ENCODE measurements around the gene TGFBR3L.

Gene TGFBR3L

DNA sequence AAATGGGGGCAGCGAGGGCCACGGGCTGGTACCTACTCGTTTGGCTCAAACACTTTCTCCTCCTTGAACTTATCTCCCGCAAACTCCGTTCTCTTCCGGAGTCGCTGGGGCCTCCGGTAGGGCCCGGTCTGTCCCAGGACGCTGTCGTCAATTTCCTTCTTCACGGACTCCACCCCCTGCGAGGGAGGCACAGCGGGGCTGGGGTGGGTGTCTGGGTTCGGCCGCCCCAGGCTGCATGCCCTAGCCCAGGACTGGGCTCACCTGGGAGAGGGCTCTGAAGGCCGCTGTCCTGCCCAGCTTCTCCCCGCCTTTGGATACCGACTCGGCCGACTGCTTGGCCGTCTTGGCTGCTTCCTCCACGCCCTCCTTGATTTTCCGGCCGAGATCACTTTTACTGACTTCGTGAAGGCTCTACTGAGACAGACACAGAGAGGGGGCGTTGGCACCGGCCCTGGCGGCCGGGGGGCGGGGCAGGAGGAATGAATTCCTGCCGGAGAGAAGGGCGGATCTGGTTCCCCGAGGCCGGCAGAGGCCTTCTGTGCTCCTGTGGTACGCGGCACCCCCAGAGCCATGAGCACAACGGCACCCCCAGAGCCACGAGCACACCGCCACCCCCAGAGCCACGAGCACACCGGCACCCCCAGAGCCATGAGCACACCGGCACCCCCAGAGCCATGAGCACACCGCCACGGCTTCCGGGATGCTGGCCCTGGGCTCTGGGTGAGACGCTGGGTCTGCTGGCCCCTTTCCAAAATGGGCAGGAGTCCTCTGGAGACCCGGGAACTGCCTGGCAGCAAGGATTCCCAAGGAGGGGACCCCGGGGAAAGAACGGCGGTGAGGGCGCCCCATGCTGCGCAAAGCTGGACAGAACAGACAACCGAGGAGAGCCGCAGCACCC, 19.4 kb downstream of the TGFBR3L start:
- Histone ChIP-seq H3K36me3 (ENCODE audit: control insufficient read depth, insufficient read depth, low read length) (peaks cover 24% of the 10 kb centered on the region), H3K27me3 (replicated peaks; ENCODE audit: control insufficient read depth, insufficient read depth, low read length) (no peaks in the 10 kb centered on the region), H3K4me3 (replicated peaks; ENCODE audit: low read depth, low read length) (no peak overlapping the region)
- TF ChIP-seq, protein P1, sequence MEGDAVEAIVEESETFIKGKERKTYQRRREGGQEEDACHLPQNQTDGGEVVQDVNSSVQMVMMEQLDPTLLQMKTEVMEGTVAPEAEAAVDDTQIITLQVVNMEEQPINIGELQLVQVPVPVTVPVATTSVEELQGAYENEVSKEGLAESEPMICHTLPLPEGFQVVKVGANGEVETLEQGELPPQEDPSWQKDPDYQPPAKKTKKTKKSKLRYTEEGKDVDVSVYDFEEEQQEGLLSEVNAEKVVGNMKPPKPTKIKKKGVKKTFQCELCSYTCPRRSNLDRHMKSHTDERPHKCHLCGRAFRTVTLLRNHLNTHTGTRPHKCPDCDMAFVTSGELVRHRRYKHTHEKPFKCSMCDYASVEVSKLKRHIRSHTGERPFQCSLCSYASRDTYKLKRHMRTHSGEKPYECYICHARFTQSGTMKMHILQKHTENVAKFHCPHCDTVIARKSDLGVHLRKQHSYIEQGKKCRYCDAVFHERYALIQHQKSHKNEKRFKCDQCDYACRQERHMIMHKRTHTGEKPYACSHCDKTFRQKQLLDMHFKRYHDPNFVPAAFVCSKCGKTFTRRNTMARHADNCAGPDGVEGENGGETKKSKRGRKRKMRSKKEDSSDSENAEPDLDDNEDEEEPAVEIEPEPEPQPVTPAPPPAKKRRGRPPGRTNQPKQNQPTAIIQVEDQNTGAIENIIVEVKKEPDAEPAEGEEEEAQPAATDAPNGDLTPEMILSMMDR (IDR thresholded peaks at IDR 0.05; ENCODE audit: insufficient read depth, low read length, poor library complexity, severe bottlenecking) = no peak
- DNase-seq (ENCODE audit: extremely low read depth, insufficient read length) = no peak

DNA sequence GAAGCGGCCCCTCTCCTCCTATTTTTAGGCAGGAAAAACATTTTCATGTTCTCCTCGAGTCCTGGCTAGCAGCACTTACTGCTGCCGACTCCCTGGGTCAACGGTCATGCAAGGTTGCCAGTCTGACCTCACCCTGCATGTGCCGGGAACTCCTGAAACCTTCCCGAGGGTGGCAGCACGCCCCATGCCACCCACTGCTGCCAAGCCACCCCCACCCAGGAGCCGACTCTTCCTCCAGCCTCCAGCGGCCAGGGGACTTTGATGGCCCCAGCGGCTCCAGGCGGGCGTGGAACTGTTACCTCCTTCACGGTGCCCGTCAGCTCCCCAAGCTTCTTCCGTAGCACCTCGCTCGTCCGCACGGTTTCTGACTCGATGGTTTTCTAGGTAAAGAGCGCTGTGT, 20.1 kb downstream of the TGFBR3L start:
- DNase-seq (ENCODE audit: extremely low read depth, insufficient read length) = no peak
- TF ChIP-seq, protein P1 (IDR thresholded peaks at IDR 0.05; ENCODE audit: insufficient read depth, low read length, poor library complexity, severe bottlenecking) = no peak
- Histone ChIP-seq H3K4me3 (replicated peaks; ENCODE audit: low read depth, low read length) (no peak overlapping the region), H3K36me3 (ENCODE audit: control insufficient read depth, insufficient read depth, low read length) (peaks cover 24% of the 10 kb centered on the region), H3K27me3 (replicated peaks; ENCODE audit: control insufficient read depth, insufficient read depth, low read length) (no peaks in the 10 kb centered on the region)

DNA sequence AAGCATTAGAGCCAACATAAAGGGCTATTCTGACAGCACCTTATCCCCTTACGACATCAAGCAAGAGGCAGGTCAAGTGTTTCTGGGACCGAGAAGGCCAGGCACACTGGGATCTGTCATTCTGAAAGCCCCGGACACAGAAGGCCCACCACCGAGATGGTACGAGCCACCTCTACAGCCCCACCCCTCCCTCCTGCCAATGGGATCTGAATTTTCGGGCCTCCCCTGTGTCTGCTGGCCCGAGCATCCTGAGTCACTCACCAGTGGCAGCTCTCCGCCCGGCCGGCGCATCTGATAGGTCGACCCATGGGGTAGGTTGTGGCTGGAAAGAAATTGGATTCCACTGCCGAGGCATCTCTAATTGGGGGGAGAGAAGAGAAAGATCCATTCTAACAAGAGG, 26.2 kb downstream of the TGFBR3L start:
- no peak for DNase-seq (ENCODE audit: extremely low read depth, insufficient read length)
- H3K27me3 ChIP-seq (replicated peaks; ENCODE audit: control insufficient read depth, insufficient read depth, low read length) = no peaks in the 10 kb centered on the region
- no peak overlapping the region for H3K4me3 ChIP-seq (replicated peaks; ENCODE audit: low read depth, low read length)
- TF ChIP-seq, protein P1 (IDR thresholded peaks at IDR 0.05; ENCODE audit: insufficient read depth, low read length, poor library complexity, severe bottlenecking) = no peak
- H3K36me3 ChIP-seq (ENCODE audit: control insufficient read depth, insufficient read depth, low read length) = peaks cover 7% of the 10 kb centered on the region

DNA sequence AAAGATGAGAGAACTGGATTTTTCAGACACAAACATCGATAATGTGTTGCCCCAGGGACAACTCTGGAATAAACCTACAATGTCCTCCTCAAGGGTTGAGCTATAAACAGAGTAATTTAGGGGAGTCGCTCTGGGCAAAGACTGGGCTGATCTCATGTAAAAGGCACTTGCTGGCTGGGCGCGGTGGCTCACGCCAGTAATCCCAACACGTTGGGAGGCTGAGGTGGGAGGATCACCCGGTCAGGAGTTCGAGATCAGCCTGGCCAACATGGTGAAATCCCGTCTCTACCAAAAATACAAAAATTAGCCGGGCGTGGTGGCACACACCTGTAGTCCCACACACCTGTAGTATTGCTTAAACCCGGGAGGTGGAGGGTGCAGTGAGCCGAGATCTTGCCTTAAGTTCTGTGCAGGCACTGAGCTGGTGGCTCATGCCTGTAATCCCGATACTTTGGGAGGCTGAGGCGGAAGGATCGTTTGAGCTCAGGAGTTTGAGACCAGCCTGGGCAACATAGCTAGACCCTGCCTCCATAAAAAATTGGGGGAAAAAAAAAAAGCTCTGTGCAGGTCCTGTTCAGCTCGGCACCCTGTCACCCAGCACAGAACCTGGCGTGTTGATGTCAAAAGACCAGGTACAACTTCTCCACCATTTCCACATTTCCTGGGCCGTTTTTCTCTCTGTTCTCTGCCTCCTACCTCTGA, 27.4 kb downstream of the TGFBR3L start:
- Histone ChIP-seq H3K36me3 (ENCODE audit: control insufficient read depth, insufficient read depth, low read length) (peaks cover 7% of the 10 kb centered on the region), H3K4me3 (replicated peaks; ENCODE audit: low read depth, low read length) (peak overlapping the region; percentile 85), H3K27me3 (replicated peaks; ENCODE audit: control insufficient read depth, insufficient read depth, low read length) (no peaks in the 10 kb centered on the region)
- DNase-seq (ENCODE audit: extremely low read depth, insufficient read length) = no peak
- TF ChIP-seq, protein P1 (IDR thresholded peaks at IDR 0.05; ENCODE audit: insufficient read depth, low read length, poor library complexity, severe bottlenecking) = no peak

DNA sequence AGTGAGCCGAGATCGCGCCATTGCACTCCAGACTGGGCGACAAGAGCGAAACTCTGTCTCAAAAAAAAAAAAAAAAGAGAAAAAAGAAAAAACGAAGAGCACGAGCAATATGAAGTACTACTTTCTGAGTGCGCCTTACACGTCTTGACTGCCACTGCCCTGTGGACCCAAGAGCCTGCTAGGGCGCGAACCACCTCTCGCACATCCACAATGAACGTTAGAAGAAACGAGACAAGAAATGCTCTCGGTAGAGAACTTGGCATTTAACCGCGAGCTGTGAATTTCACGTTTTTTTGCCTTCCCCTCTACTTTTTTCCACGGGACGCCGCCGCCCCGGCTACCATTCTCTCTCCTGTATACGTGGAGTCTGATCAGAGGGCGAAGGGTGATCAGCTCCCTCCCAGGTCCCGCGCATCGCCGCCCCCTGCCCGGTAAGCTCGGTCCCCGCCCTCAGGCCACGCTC, 28.4 kb downstream of the TGFBR3L start:
- TF ChIP-seq, protein P1 (IDR thresholded peaks at IDR 0.05; ENCODE audit: insufficient read depth, low read length, poor library complexity, severe bottlenecking) = no peak
- H3K27me3 ChIP-seq (replicated peaks; ENCODE audit: control insufficient read depth, insufficient read depth, low read length) = no peaks in the 10 kb centered on the region
- peaks cover 4% of the 10 kb centered on the region for H3K36me3 ChIP-seq (ENCODE audit: control insufficient read depth, insufficient read depth, low read length)
- peak overlapping the region; percentile 85 for H3K4me3 ChIP-seq (replicated peaks; ENCODE audit: low read depth, low read length)
- no peak for DNase-seq (ENCODE audit: extremely low read depth, insufficient read length)

Data from GM06990 (cell line).